ENCODE results near the gene DOCK2.

GRCh38 chr5:169941542-169941941 lies 304.5 kb downstream of the DOCK2 start:
- TF ChIP-seq EZH2 (IDR thresholded peaks at IDR 0.05; ENCODE audit: low read length) = no peak
- TF ChIP-seq, protein P1, sequence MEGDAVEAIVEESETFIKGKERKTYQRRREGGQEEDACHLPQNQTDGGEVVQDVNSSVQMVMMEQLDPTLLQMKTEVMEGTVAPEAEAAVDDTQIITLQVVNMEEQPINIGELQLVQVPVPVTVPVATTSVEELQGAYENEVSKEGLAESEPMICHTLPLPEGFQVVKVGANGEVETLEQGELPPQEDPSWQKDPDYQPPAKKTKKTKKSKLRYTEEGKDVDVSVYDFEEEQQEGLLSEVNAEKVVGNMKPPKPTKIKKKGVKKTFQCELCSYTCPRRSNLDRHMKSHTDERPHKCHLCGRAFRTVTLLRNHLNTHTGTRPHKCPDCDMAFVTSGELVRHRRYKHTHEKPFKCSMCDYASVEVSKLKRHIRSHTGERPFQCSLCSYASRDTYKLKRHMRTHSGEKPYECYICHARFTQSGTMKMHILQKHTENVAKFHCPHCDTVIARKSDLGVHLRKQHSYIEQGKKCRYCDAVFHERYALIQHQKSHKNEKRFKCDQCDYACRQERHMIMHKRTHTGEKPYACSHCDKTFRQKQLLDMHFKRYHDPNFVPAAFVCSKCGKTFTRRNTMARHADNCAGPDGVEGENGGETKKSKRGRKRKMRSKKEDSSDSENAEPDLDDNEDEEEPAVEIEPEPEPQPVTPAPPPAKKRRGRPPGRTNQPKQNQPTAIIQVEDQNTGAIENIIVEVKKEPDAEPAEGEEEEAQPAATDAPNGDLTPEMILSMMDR (optimal IDR thresholded peaks at IDR 0.05 in 1 of 3, IDR thresholded peaks at IDR 0.05 in 1 of 3, conservative IDR thresholded peaks at IDR 0.05 in 1 of 3; ENCODE audit: extremely low read depth in 1 of 3, insufficient read depth in 2 of 3, low read length in 3 of 3) = no peak

All from keratinocyte (primary cell).